Ascending aorta (tissue), 2 donors: ENCODE data around the gene ATRNL1. TPM values are rescaled to one million over a fixed set of nuclear protein-coding genes. Genes with fewer than 3 reads are reported as not detected.

ENCODE experiments used
- DNase-seq, 2 donors: peaks; one replicate each; pipeline ENCODE4 v3.0.0-alpha.2; 2019; ENCODE audit warnings: low spot score in 2 of 2
- H3K27ac ChIP-seq, 2 donors: fragments of 200-600 bp; sonication (generic); one replicate each; pipeline ENCODE4 v1.5.1; 2016 to 2017; ENCODE audit warnings: mild to moderate bottlenecking in 1 of 2
- H3K27me3 ChIP-seq: fragments of 200-600 bp; sonication (generic); one replicate; pipeline ENCODE4 v1.5.1; 2017
- H3K36me3 ChIP-seq, 2 donors: fragments of 200-600 bp; sonication (generic); one replicate each; pipeline ENCODE4 v1.5.1; 2016
- H3K4me1 ChIP-seq, 2 donors: fragments of 200-600 bp; sonication (generic); one replicate each; pipeline ENCODE4 v1.5.1; 2016 to 2017; ENCODE audit warnings: mild to moderate bottlenecking in 1 of 2
- H3K4me3 ChIP-seq, 2 donors: fragments of 200-600 bp; sonication (generic); one replicate each; pipeline ENCODE4 v1.5.1; 2016 to 2017; ENCODE audit warnings: mild to moderate bottlenecking in 1 of 2
- H3K9me3 ChIP-seq, 2 donors: fragments of 200-600 bp; sonication (generic); one replicate each; pipeline ENCODE4 v1.5.1; 2016
- intact Hi-C: fragments of 100-400 bp; cut with DNase I; formaldehyde crosslinking; loops from one replicate; pipeline ENCODE4 v1.15.1; 2023
- total RNA-seq: library from RNA; depleted of rRNA; stranded (reverse); fragments of >200 nt; gene quantifications from one replicate; pipeline ENCODE4 v1.1.0, GENCODE V29; 2016
- TF ChIP-seq, protein P1 (sequence below), 3 experiments: fragments of 200-600 bp in 2 of 3; fragments of 450-650 bp in 1 of 3; sonication (generic) in 2 of 3; IDR thresholded peaks; one replicate each; pipeline ENCODE4 v1.5.1; 2016 to 2019; ENCODE audit warnings: antibody characterized with exemption in 3 of 3, mild to moderate bottlenecking in 1 of 3, moderate library complexity in 1 of 3

The ATRNL1 gene
- total RNA-seq, 1 donor from 2014 or later: 15.4 TPM

DNA sequence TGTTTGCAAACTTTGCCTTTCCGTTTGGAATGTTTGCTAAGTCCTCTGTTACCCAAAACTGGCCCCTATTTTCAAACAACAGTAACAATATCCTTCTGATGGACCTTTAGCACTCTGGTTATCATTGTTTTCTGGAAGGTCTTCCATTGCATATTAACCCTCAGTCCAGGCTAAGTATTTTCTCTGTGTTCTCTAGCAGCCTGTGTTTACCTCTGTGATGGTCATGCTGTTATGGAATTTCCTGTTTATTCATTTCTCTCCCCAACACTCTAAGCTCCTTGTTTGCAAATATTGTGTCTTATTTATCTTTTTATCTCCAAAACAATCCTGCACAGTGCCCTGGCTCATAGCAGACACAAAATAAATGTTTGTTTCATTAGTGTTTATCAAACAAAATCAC is 560.3 kb downstream of the ATRNL1 start:
- no peak overlapping the region for H3K27ac ChIP-seq
- DNase-seq: no peak
- H3K4me3 ChIP-seq: no peak overlapping the region
- no peaks in the 10 kb centered on the region for H3K4me1 ChIP-seq
- H3K27me3 ChIP-seq: no peaks in the 10 kb centered on the region
- intact Hi-C loops: no loop called here
- TF ChIP-seq, protein P1, sequence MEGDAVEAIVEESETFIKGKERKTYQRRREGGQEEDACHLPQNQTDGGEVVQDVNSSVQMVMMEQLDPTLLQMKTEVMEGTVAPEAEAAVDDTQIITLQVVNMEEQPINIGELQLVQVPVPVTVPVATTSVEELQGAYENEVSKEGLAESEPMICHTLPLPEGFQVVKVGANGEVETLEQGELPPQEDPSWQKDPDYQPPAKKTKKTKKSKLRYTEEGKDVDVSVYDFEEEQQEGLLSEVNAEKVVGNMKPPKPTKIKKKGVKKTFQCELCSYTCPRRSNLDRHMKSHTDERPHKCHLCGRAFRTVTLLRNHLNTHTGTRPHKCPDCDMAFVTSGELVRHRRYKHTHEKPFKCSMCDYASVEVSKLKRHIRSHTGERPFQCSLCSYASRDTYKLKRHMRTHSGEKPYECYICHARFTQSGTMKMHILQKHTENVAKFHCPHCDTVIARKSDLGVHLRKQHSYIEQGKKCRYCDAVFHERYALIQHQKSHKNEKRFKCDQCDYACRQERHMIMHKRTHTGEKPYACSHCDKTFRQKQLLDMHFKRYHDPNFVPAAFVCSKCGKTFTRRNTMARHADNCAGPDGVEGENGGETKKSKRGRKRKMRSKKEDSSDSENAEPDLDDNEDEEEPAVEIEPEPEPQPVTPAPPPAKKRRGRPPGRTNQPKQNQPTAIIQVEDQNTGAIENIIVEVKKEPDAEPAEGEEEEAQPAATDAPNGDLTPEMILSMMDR (IDR thresholded peaks at IDR 0.05): no peak
- H3K36me3 ChIP-seq: no peaks in the 10 kb centered on the region
- H3K9me3 ChIP-seq: no peaks in the 10 kb centered on the region

DNA sequence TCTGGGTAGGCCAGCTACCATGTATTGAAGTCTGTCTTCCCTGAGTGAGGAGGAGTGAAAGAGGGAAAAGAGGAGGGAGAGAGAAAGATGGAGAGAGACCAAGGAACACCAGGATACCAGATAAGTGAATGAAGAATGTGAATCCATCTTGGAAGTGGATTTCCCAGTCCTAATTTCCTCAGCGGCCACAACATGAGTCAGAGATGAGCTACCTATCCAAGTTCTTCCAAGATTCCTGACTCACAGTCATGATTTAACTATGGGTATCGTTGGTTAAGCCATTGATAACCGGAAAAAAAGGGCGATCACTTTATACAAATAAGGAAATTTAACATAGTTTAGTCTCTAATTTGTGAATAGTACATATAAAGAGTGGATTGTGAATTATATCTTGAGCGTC is 561.8 kb downstream of the ATRNL1 start:
- no peaks in the 10 kb centered on the region for H3K36me3 ChIP-seq
- H3K4me3 ChIP-seq: no peak overlapping the region
- no peak for DNase-seq
- no peak overlapping the region for H3K27ac ChIP-seq
- TF ChIP-seq, protein P1 (IDR thresholded peaks at IDR 0.05): no peak
- intact Hi-C loops: no loop called here
- no peaks in the 10 kb centered on the region for H3K9me3 ChIP-seq
- H3K27me3 ChIP-seq: no peaks in the 10 kb centered on the region
- no peaks in the 10 kb centered on the region for H3K4me1 ChIP-seq

DNA sequence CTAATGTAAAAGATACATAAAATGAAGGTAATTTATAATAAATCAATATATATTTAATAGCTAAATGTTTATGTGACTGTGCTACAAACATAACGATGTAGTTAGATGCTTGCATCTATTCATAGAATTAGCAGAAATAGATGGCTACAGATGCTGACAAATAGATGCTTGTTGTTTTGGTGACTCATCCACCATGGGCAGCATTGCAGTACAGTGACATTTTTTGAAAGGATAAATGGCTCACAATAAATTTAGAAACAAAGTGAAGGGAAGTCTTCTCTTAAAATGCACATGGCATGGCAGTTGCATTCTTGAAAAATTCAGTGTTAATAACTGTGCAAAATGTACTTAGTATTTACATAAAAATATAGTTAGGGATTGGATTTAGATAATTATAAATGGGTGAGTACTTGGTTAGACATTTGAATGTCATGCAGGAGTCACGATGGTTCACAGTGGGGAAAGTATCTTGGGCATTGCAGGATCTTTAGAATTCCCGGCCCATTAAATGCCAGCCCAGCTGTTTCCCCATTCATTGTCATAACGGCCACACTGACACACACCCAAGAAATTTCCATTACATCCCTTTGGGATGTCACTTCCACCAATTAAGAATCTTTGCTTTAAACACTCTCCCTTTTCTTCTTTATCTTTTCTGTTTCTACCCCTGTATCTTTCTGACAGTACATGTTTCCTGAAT is 564.1 kb downstream of the ATRNL1 start:
- no peak for DNase-seq
- Histone ChIP-seq H3K27me3 (no peaks in the 10 kb centered on the region), H3K27ac (no peak overlapping the region), H3K9me3 (no peaks in the 10 kb centered on the region), H3K36me3 (no peaks in the 10 kb centered on the region), H3K4me3 (no peak overlapping the region), H3K4me1 (no peaks in the 10 kb centered on the region)
- intact Hi-C loops: no loop called here
- TF ChIP-seq, protein P1 (IDR thresholded peaks at IDR 0.05): no peak

DNA sequence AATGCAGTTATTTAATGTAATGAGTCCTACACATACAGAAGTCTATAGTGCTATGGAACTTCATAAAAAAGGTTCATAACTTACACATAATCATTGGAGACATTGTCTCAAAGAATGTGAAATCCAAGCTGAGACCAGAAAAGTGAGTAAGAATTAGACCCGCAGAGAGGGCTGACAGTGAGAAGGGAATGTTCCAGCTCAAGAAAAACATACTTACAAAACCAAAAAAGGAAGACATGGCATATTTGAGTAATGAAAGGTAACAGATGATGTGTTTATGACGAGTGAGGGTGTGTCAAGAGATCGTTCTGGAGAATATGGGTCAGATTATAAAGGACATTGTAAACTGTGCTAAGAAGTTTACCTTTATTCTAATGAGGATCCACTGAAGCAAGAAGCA is 566.5 kb downstream of the ATRNL1 start:
- Histone ChIP-seq H3K27me3 (no peaks in the 10 kb centered on the region), H3K27ac (no peak overlapping the region), H3K9me3 (no peaks in the 10 kb centered on the region), H3K36me3 (no peaks in the 10 kb centered on the region), H3K4me3 (no peak overlapping the region), H3K4me1 (no peaks in the 10 kb centered on the region)
- TF ChIP-seq, protein P1 (IDR thresholded peaks at IDR 0.05): no peak
- DNase-seq: no peak
- intact Hi-C loops: no loop called here

DNA sequence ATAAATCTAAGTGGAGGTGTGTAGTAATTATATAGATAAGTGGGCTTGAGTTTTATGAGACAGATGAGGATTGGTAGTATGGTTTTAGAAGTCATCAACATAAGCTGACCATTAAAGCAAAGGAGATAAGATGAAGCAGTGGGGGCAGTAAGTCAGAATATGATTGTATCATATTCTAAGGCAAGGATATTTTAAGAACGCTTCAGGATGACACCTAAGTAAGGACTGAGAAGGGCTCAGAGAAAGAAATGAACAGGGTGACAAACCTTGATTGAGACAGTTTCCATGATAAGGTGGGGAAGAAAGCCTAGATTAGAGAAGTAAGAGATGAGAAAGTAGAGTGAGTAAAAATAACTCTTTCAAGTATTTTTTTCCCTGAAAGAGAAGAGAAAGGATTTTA is 567.2 kb downstream of the ATRNL1 start:
- Histone ChIP-seq H3K9me3 (no peaks in the 10 kb centered on the region), H3K36me3 (no peaks in the 10 kb centered on the region), H3K27ac (no peak overlapping the region), H3K4me1 (no peaks in the 10 kb centered on the region), H3K4me3 (no peak overlapping the region), H3K27me3 (no peaks in the 10 kb centered on the region)
- intact Hi-C loops: no loop called here
- DNase-seq: no peak
- TF ChIP-seq, protein P1 (IDR thresholded peaks at IDR 0.05): no peak

DNA sequence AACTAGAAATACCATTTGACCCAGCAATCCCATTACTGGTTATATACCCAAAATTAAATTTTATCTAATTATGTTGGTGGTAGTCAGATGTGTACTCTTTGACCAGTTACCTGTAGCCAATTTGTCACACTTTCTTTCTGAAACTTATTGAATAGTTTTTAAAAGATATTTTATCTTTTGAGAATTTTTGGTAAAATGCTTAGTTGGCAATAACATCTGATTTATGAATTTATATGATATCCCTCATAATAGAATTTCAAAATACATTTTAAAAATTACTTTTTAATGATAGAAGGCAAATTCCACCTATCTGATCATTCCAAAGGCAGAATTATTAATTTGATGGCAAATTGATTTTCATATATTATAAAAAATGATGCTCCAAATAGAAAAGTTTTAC is 569.3 kb downstream of the ATRNL1 start:
- Histone ChIP-seq H3K27me3 (no peaks in the 10 kb centered on the region), H3K4me3 (no peak overlapping the region), H3K27ac (no peak overlapping the region), H3K4me1 (no peaks in the 10 kb centered on the region), H3K36me3 (no peaks in the 10 kb centered on the region), H3K9me3 (no peaks in the 10 kb centered on the region)
- TF ChIP-seq, protein P1 (IDR thresholded peaks at IDR 0.05): no peak
- intact Hi-C loops: no loop called here
- DNase-seq: no peak
